Chondrocyte (in vitro differentiated cells): ENCODE results near the gene SPARC. TPM values are rescaled to one million over a fixed set of nuclear protein-coding genes. Genes with fewer than 3 reads are reported as not detected.

ENCODE experiments used
- DNase-seq: peaks from one replicate; pipeline ENCODE4 v3.0.0; 2021; ENCODE audit warnings: mixed read lengths, low spot score
- H3K27ac Mint-ChIP-seq: one replicate; pipeline ENCODE4 v1.8.0; 2021; ENCODE audit warnings: mild to moderate bottlenecking, moderate library complexity, mixed read lengths; ENCODE audit not compliant: unreplicated experiment
- H3K27me3 Mint-ChIP-seq: 2 replicates; pipeline ENCODE4 v1.8.0; 2021; ENCODE audit warnings: low read depth, mixed read lengths
- H3K36me3 Mint-ChIP-seq: 2 replicates; pipeline ENCODE4 v1.8.0; 2021; ENCODE audit warnings: low read depth, mixed read lengths
- H3K4me1 Mint-ChIP-seq: 2 replicates; pipeline ENCODE4 v1.8.0; 2021; ENCODE audit warnings: low read depth, mild to moderate bottlenecking, mixed read lengths
- H3K4me3 Mint-ChIP-seq: one replicate; pipeline ENCODE4 v1.8.0; 2021; ENCODE audit warnings: mild to moderate bottlenecking, moderate library complexity, mixed read lengths; ENCODE audit not compliant: unreplicated experiment
- H3K9me3 Mint-ChIP-seq: 2 replicates; pipeline ENCODE4 v1.8.0; 2021; ENCODE audit warnings: low read depth, mixed read lengths
- total RNA-seq: library from RNA; stranded (reverse); gene quantifications from 3 replicates; pipeline ENCODE4 v1.2.1, GENCODE V29; 2021
- TF ChIP-seq, protein P1 (sequence below): fragments of 200-600 bp; sonication (generic); IDR thresholded peaks from 2 replicates; pipeline ENCODE4 v1.5.0; 2021; ENCODE audit warnings: antibody characterized with exemption, mild to moderate bottlenecking, moderate library complexity

Gene SPARC
- total RNA-seq, 1 donor from 2014 or later = 24,306 TPM

DNA sequence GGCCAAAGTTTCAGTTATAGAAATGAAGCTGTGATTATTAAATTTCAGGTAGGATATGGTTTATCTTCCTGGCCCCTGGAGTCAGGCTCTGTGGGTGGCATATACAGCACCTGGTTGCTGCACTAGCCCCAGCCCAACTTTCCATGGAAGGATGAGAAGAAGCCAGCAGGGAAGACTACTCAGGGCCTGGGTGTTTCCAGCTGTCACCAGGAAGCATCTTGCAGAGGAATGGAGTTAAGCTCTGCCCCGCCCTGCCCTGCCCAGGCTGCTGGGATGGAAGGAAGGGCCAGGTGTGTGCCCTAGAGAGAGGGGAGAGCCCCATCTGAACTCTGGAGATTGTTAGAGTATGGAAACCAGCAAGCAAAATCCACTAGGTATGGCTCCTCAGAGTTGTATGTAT, 52.8 kb downstream of the SPARC start:
- TF ChIP-seq, protein P1, sequence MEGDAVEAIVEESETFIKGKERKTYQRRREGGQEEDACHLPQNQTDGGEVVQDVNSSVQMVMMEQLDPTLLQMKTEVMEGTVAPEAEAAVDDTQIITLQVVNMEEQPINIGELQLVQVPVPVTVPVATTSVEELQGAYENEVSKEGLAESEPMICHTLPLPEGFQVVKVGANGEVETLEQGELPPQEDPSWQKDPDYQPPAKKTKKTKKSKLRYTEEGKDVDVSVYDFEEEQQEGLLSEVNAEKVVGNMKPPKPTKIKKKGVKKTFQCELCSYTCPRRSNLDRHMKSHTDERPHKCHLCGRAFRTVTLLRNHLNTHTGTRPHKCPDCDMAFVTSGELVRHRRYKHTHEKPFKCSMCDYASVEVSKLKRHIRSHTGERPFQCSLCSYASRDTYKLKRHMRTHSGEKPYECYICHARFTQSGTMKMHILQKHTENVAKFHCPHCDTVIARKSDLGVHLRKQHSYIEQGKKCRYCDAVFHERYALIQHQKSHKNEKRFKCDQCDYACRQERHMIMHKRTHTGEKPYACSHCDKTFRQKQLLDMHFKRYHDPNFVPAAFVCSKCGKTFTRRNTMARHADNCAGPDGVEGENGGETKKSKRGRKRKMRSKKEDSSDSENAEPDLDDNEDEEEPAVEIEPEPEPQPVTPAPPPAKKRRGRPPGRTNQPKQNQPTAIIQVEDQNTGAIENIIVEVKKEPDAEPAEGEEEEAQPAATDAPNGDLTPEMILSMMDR = no peak
- DNase-seq = no peak
- Mint-ChIP-seq H3K36me3 (peaks cover 1% of the 10 kb centered on the region), H3K4me3 (no peak overlapping the region), H3K4me1 (peaks cover 33% of the 10 kb centered on the region), H3K27me3 (peaks cover 7% of the 10 kb centered on the region), H3K9me3 (no peaks in the 10 kb centered on the region), H3K27ac (no peak overlapping the region)

DNA sequence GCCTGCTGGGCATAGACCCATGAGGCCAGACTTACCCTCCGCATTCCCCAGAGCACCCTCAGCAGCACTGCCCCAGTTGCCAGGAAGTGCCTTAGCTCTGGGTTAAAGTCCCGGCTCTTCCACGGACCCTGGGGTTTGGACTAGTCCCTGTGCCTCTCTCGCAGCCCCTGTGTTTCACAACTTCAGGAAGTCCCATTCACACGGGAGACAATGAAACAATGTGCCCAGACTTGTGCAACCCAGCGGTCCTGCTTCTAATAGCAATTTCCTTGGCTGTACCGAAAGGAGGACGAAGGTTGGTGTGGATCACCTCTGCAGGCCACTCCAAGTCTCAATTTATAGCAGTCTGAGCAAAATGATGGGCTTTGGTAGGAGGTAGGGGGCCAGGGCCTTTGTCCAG, 53.8 kb downstream of the SPARC start:
- DNase-seq = no peak
- H3K36me3 Mint-ChIP-seq = peaks cover 1% of the 10 kb centered on the region
- H3K4me3 Mint-ChIP-seq = no peak overlapping the region
- H3K9me3 Mint-ChIP-seq = no peaks in the 10 kb centered on the region
- H3K27ac Mint-ChIP-seq = no peak overlapping the region
- H3K4me1 Mint-ChIP-seq = peaks cover 42% of the 10 kb centered on the region
- peaks cover 7% of the 10 kb centered on the region for H3K27me3 Mint-ChIP-seq
- TF ChIP-seq, protein P1 = no peak

DNA sequence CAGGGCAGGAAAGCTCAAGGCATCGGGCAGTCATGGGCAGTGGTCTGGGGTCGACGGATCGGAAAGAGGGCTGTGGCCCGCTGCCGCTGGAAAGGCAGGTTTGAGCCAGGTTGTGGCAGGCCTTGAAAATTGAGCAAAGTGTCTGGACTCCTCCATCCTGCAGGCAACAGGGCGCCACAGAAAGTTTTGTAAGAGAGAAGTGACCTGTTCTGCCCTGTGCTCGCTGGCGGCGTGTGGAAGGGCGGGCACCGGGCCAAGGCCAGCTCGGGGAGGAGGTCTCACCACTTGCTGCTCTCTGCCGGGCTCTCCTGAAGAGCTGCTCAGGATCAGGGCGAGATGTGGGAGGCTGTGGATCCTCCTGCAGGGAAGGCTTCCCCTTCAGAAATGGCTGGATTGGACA, 54.2 kb downstream of the SPARC start:
- Mint-ChIP-seq H3K4me1 (peaks cover 46% of the 10 kb centered on the region), H3K36me3 (peaks cover 1% of the 10 kb centered on the region), H3K9me3 (no peaks in the 10 kb centered on the region), H3K27me3 (peaks cover 7% of the 10 kb centered on the region), H3K4me3 (no peak overlapping the region), H3K27ac (no peak overlapping the region)
- no peak for DNase-seq
- TF ChIP-seq, protein P1 = no peak

DNA sequence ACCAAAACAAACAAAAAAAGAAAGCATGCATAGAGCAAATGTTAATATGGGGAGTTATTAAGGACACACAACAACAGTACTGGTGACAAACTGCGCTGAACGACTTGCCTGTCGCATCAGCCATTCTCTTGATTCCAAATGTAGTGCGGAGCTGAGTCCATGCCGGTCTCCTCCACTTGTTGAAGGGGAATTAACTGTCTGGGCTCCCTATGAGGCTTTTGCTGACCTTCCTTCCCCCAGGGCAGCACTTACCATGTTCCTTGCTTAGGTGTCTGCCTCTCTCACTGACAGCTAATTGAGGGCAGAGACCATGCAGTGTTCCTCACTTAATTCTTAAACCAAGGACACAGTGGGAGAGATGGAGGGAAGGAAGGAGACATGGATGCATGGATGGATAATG, 54.8 kb downstream of the SPARC start:
- peaks cover 52% of the 10 kb centered on the region for H3K4me1 Mint-ChIP-seq
- TF ChIP-seq, protein P1 = no peak
- H3K36me3 Mint-ChIP-seq = peaks cover 1% of the 10 kb centered on the region
- no peaks in the 10 kb centered on the region for H3K9me3 Mint-ChIP-seq
- no peak for DNase-seq
- peaks cover 7% of the 10 kb centered on the region for H3K27me3 Mint-ChIP-seq
- no peak overlapping the region for H3K27ac Mint-ChIP-seq
- no peak overlapping the region for H3K4me3 Mint-ChIP-seq

DNA sequence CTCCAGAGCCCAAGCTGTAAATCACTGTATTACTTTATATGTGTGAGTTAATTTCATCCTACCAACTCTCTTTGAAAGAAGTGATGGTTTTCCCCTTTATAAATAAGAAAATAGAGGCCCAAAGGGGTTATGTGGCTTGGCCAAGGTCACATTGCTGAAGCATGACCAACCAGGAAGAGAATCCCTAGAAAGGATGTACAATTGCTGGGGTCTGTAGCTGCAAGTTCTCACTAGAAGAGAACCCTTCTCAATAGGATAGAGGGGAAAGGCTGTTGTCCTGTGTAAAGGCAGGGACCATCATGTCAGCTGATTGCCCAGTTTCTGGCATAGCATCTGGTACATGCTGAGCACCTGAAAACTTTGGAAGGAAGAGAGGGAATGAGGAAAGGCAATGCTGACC, 56.6 kb downstream of the SPARC start:
- H3K9me3 Mint-ChIP-seq = no peaks in the 10 kb centered on the region
- no peaks in the 10 kb centered on the region for H3K27me3 Mint-ChIP-seq
- no peak overlapping the region for H3K27ac Mint-ChIP-seq
- H3K4me1 Mint-ChIP-seq = peaks cover 63% of the 10 kb centered on the region
- H3K4me3 Mint-ChIP-seq = no peak overlapping the region
- TF ChIP-seq, protein P1 = no peak
- DNase-seq = no peak
- H3K36me3 Mint-ChIP-seq = peaks cover 1% of the 10 kb centered on the region
